Measurements from ENCODE around the gene TMEM198.

The TMEM198 gene

GRCh38 chr2:219565130-219566080 lies 21.6 kb downstream of the TMEM198 start:
- no peak for DNase-seq

- DNase-seq: no peak
Measured at GRCh38 chr2:219566640-219567039, 22.8 kb downstream of the TMEM198 start.

- no peak for DNase-seq
Measured at GRCh38 chr2:219567131-219567530, 23.3 kb downstream of the TMEM198 start.

- DNase-seq: no peak
Measured at GRCh38 chr2:219567791-219568361, 24.0 kb downstream of the TMEM198 start.

- no peak for DNase-seq
Measured at GRCh38 chr2:219569041-219569440, 25.2 kb downstream of the TMEM198 start.

- no peak for DNase-seq
Measured at GRCh38 chr2:219569635-219570034, 25.8 kb downstream of the TMEM198 start.

GRCh38 chr2:219570194-219570923 lies 26.5 kb downstream of the TMEM198 start:
- DNase-seq: no peak

- no peak for DNase-seq
Measured at GRCh38 chr2:219570924-219571310, 27.1 kb downstream of the TMEM198 start.

GRCh38 chr2:219571311-219572236 lies 27.7 kb downstream of the TMEM198 start, which contains the start of gene OBSL1:
OBSL1 (minus strand) TSS chr2:219571539; CDS start chr2:219571232, 307 bp downstream.
- peak; percentile 15 for DNase-seq

- DNase-seq: no peak
Measured at GRCh38 chr2:219572237-219573001, 28.6 kb downstream of the TMEM198 start, which contains the start of gene INHA. INHA (plus strand) TSS chr2:219572310; CDS start chr2:219572375, 65 bp downstream.

- peak; percentile 89 for DNase-seq
Measured at GRCh38 chr2:219573166-219573565, 29.3 kb downstream of the TMEM198 start.

- no peak for DNase-seq
Measured at GRCh38 chr2:219574484-219575311, 30.9 kb downstream of the TMEM198 start.

GRCh38 chr2:219575566-219576504 lies 32.0 kb downstream of the TMEM198 start:
- no peak for DNase-seq

GRCh38 chr2:219576505-219577388 lies 32.9 kb downstream of the TMEM198 start:
- no peak for DNase-seq

GRCh38 chr2:219578811-219579613 lies 35.2 kb downstream of the TMEM198 start:
- DNase-seq: no peak

GRCh38 chr2:219581346-219581745 lies 37.5 kb downstream of the TMEM198 start:
- no peak for DNase-seq

GRCh38 chr2:219591091-219591490 lies 47.3 kb downstream of the TMEM198 start:
- DNase-seq: no peak
